IMR-90 (cell line): Measurements from ENCODE around the gene TEX38.

ENCODE experiments used
- BHLHE40 ChIP-seq: fragments of 150-350 bp; IDR thresholded peaks from 2 replicates; pipeline ENCODE4 v1.6.1; 2016; ENCODE audit warnings: mild to moderate bottlenecking, low read depth, low read length
- CEBPB ChIP-seq: IDR thresholded peaks from 2 replicates; pipeline ENCODE4 v1.6.1; 2012; ENCODE audit warnings: low read depth, low read length, improper control_type of control experiment
- POLR2A ChIP-seq: IDR thresholded peaks from 2 replicates; pipeline ENCODE4 v1.6.1; 2012; ENCODE audit warnings: mild to moderate bottlenecking, low read depth, low read length
- RAD21 ChIP-seq: IDR thresholded peaks from 2 replicates; pipeline ENCODE4 v1.6.1; 2012; ENCODE audit warnings: low read length, improper control_type of control experiment
- RCOR1 ChIP-seq: IDR thresholded peaks from 2 replicates; pipeline ENCODE4 v1.6.1; 2012; ENCODE audit warnings: mild to moderate bottlenecking, low read length, improper control_type of control experiment; ENCODE audit not compliant: insufficient replicate concordance
- TF ChIP-seq, protein P1 (sequence below): conservative IDR thresholded peaks from 2 replicates; pipeline ENCODE4 v1.5.1; 2012; ENCODE audit warnings: mild to moderate bottlenecking, low read depth, low read length, improper control_type of control experiment
- TF ChIP-seq, protein P2 (sequence below): fragments of 150-350 bp; IDR thresholded peaks from 2 replicates; pipeline ENCODE4 v1.6.1; 2016; ENCODE audit warnings: low read depth, mild to moderate bottlenecking, low read length, moderate library complexity, borderline replicate concordance
- TF ChIP-seq, protein P3 (sequence below): fragments of 150-350 bp; IDR thresholded peaks from 2 replicates; pipeline ENCODE4 v1.6.1; 2017; ENCODE audit warnings: mild to moderate bottlenecking, antibody characterized with exemption, low read length, low read depth

DNA sequence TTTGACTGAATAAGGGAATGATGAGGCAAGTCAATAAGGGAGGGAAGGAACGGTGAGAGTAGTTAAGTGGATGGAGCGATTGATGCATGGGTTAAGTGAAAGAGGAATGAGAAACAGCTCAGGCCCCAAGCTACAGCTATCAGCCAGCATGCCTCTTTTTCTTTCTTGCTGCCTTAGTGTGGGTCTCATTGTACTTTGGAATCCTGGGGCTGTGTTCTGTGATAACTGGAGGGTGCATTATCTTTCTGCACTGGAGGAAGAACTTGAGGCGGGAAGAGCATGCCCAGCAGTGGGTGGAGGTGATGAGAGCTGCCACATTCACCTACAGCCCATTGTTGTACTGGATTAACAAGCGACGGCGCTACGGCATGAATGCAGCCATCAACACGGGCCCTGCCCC, 1.0 kb downstream of the TEX38 start:
- TF ChIP-seq, protein P1, sequence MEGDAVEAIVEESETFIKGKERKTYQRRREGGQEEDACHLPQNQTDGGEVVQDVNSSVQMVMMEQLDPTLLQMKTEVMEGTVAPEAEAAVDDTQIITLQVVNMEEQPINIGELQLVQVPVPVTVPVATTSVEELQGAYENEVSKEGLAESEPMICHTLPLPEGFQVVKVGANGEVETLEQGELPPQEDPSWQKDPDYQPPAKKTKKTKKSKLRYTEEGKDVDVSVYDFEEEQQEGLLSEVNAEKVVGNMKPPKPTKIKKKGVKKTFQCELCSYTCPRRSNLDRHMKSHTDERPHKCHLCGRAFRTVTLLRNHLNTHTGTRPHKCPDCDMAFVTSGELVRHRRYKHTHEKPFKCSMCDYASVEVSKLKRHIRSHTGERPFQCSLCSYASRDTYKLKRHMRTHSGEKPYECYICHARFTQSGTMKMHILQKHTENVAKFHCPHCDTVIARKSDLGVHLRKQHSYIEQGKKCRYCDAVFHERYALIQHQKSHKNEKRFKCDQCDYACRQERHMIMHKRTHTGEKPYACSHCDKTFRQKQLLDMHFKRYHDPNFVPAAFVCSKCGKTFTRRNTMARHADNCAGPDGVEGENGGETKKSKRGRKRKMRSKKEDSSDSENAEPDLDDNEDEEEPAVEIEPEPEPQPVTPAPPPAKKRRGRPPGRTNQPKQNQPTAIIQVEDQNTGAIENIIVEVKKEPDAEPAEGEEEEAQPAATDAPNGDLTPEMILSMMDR: no peak
- TF ChIP-seq POLR2A (no peak), CEBPB (no peak), RAD21 (no peak), RCOR1 (no peak), BHLHE40 (no peak)
- TF ChIP-seq, protein P2, sequence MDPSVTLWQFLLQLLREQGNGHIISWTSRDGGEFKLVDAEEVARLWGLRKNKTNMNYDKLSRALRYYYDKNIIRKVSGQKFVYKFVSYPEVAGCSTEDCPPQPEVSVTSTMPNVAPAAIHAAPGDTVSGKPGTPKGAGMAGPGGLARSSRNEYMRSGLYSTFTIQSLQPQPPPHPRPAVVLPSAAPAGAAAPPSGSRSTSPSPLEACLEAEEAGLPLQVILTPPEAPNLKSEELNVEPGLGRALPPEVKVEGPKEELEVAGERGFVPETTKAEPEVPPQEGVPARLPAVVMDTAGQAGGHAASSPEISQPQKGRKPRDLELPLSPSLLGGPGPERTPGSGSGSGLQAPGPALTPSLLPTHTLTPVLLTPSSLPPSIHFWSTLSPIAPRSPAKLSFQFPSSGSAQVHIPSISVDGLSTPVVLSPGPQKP: no peak
- TF ChIP-seq, protein P3, sequence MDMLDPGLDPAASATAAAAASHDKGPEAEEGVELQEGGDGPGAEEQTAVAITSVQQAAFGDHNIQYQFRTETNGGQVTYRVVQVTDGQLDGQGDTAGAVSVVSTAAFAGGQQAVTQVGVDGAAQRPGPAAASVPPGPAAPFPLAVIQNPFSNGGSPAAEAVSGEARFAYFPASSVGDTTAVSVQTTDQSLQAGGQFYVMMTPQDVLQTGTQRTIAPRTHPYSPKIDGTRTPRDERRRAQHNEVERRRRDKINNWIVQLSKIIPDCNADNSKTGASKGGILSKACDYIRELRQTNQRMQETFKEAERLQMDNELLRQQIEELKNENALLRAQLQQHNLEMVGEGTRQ: no peak
